ENCODE data around the gene STC2. TPM values are rescaled to one million over a fixed set of nuclear protein-coding genes. Genes with fewer than 3 reads are reported as not detected.

The STC2 gene
- total and polyA plus RNA-seq, 2 of the 4 experiments (the other 2 are of a cell fraction): 87.5 to 270 TPM

GRCh38 chr5:173311818-173312585, 16.2 kb downstream of the STC2 start:
- POLR2A ChIA-PET (ENCODE audit: unreplicated experiment): interaction anchor here (0.7 to 1.6 kb wide), 2 partner anchors 9 to 44 kb away, joined by 3 to 4 read pairs; no protein-coding TSS in a partner anchor
- Histone ChIP-seq H4K5ac (ENCODE audit: low read depth, low read length) (no peak overlapping the region), H3K4ac (ENCODE audit: low read depth, low read length) (0 out of 2 replicates have a peak overlapping the region, but pooled peaks have one; percentile 58), H2AK5ac (ENCODE audit: low read depth, low read length) (0 out of 2 replicates have a peak overlapping the region, but pooled peaks have one; percentile 7), H3K4me3 (ENCODE audit: insufficient read depth, low read depth, low read length) (no peak overlapping the region), H3K9me3 (ENCODE audit: control insufficient read depth, insufficient read depth, low read length) (peaks cover 4% of the 10 kb centered on the region), H2BK20ac (ENCODE audit: low read depth, low read length) (no peak overlapping the region), H2BK5ac (ENCODE audit: low read depth, low read length, poor library complexity, severe bottlenecking) (no peak overlapping the region), H4K91ac (ENCODE audit: insufficient read depth, low read depth, low read length) (no peak overlapping the region), H2AFZ (replicated peaks; ENCODE audit: low read length, poor library complexity) (no peak overlapping the region), H3K23ac (ENCODE audit: low read depth, low read length) (no peak overlapping the region), H3K9ac (ENCODE audit: low read depth, low read length) (no peak overlapping the region), H3K79me1 (ENCODE audit: low read depth in 1 of 2, low read length in 2 of 2) (peaks cover 0 to 4% of the 10 kb centered on the region in 2 experiments; a peak in 2 of 4 replicates), H2BK15ac (ENCODE audit: low read depth, low read length) (peak overlapping the region; percentile 21; the same call in 1 of the 3 replicates), H3K56ac (ENCODE audit: extremely low read depth, insufficient read depth, low read length) (no peak overlapping the region), H2BK120ac (ENCODE audit: low read depth, low read length) (no peak overlapping the region), H4K8ac (ENCODE audit: low read depth in 2 of 2, low read length in 2 of 2) (no peak overlapping the region), H3K18ac (ENCODE audit: low read depth, low read length) (no peak overlapping the region), H3K27ac (ENCODE audit: insufficient read depth, low read length) (no peak overlapping the region), H3K36me3 (ENCODE audit: control insufficient read depth, insufficient read depth, low read length) (peaks cover 3% of the 10 kb centered on the region; the same call in 1 of the 2 replicates), H3K27me3 (ENCODE audit: control insufficient read depth, insufficient read depth, low read length) (no peaks in the 10 kb centered on the region), H2AK9ac (replicated peaks; ENCODE audit: low read depth, low read length, poor library complexity) (no peak overlapping the region), H3K14ac (replicated peaks; ENCODE audit: low read depth, low read length) (no peak overlapping the region), H4K20me1 (ENCODE audit: insufficient read depth, low read length) (peaks cover 21% of the 10 kb centered on the region), H3K4me1 (ENCODE audit: control insufficient read depth, insufficient read depth, low read length) (peaks cover 18% of the 10 kb centered on the region), H3K9me1 (ENCODE audit: insufficient read depth, low read length) (no peaks in the 10 kb centered on the region), H3K4me2 (ENCODE audit: low read depth, low read length) (no peak overlapping the region)
- WGBS, 2 experiments (ENCODE audit: extremely low coverage in 2 of 2, insufficient read length in 1 of 2): 100% methylated on average over 2 of the region's 9 CpGs; no CpG with 5 or more reads in 1 of the 2 experiments
- in situ Hi-C loops (cut with MboI; ENCODE audit: low sequenced_read_pairs) (no loop called here), dilution Hi-C loops (cut with HindIII; ENCODE audit: low sequenced_read_pairs, unreplicated experiment) (no loop called here), intact Hi-C loops (cut with micrococcal nuclease) (no loop called here)
- CTCF ChIA-PET: interaction anchor here (1.4 to 1.5 kb wide), 2 partner anchors 14 to 20 kb away, joined by 3 to 4 read pairs; no protein-coding TSS in a partner anchor
- no peak for TF ChIP-seq POLR2A (IDR thresholded peaks at IDR 0.05; ENCODE audit: low read depth, low read length)
- DNase-seq (no peak), ATAC-seq (ENCODE audit: low read depth) (no peak)
- no TSS peak for BruUV-seq (replicated peaks)

Measured in IMR-90 (cell line).